ENCODE measurements around the gene DDX27. TPM values are rescaled to one million over a fixed set of nuclear protein-coding genes. Genes with fewer than 3 reads are reported as not detected.
A peak's percentile ranks its signal among the peaks of the same experiment; 100 is the strongest.

The DDX27 gene
- total RNA-seq, 2 donors from 2014 or later = 13.3 to 19.0 TPM

- ATAC-seq (no peak), DNase-seq (no peak)
- intact Hi-C loops (cut with DNase I) = no loop called here
Observed at GRCh38 chr20:49275216-49275615, 56.0 kb downstream of the DDX27 start.

- no peak for ATAC-seq
- no peak for DNase-seq
- intact Hi-C loops (cut with DNase I) = no loop called here
Observed at GRCh38 chr20:49275636-49276035, 56.4 kb downstream of the DDX27 start.

GRCh38 chr20:49276161-49276960 is 57.1 kb downstream of the DDX27 start:
- intact Hi-C loops (cut with DNase I) = no loop called here
- ATAC-seq (peak in 1 of 2 donors; percentile 9), DNase-seq (no peak)

GRCh38 chr20:49276961-49277785 is 58.0 kb downstream of the DDX27 start:
- peak; percentile 46 for DNase-seq
- ATAC-seq = peak in 1 of 2 donors; percentile 4
- intact Hi-C loops (cut with DNase I) = no loop called here

GRCh38 chr20:49277786-49278035 is 58.5 kb downstream of the DDX27 start:
- DNase-seq (no peak), ATAC-seq (no peak)
- intact Hi-C loops (cut with DNase I) = no loop called here

- intact Hi-C loops (cut with DNase I) = no loop called here
- peak; percentile 96 to 97 for ATAC-seq
- DNase-seq = peak; percentile 99
Observed at GRCh38 chr20:49278036-49278817, 59.0 kb downstream of the DDX27 start, which contains the start of gene ZNFX1. ZNFX1 (minus strand) TSS chr20:49278057; CDS start chr20:49275839, 2,218 bp downstream.

- DNase-seq (peak; percentile 39), ATAC-seq (peak in 1 of 2 donors; percentile 1)
- intact Hi-C loops (cut with DNase I) = no loop called here
Observed at GRCh38 chr20:49278818-49279676, 59.8 kb downstream of the DDX27 start.

GRCh38 chr20:49279677-49280462 is 60.7 kb downstream of the DDX27 start:
- intact Hi-C loops (cut with DNase I) = no loop called here
- no peak for DNase-seq

GRCh38 chr20:49280463-49281058 is 61.3 kb downstream of the DDX27 start:
- ATAC-seq (no peak), DNase-seq (no peak)
- intact Hi-C loops (cut with DNase I) = no loop called here

More at GRCh38 chr20:49279677-49280462, 60.7 kb downstream of the DDX27 start:
- no peak for ATAC-seq

- DNase-seq = no peak
- intact Hi-C loops (cut with DNase I) = no loop called here
- no peak for ATAC-seq
Observed at GRCh38 chr20:49281059-49281912, 62.1 kb downstream of the DDX27 start.

GRCh38 chr20:49281913-49282467 is 62.8 kb downstream of the DDX27 start:
- intact Hi-C loops (cut with DNase I) = no loop called here
- ATAC-seq = no peak
- DNase-seq = no peak

GRCh38 chr20:49282584-49283171 is 63.5 kb downstream of the DDX27 start:
- intact Hi-C loops (cut with DNase I) = no loop called here
- no peak for DNase-seq
- ATAC-seq = no peak

GRCh38 chr20:49283176-49283702 is 64.0 kb downstream of the DDX27 start:
- ATAC-seq (no peak), DNase-seq (no peak)
- intact Hi-C loops (cut with DNase I) = no loop called here

GRCh38 chr20:49283703-49284625 is 64.7 kb downstream of the DDX27 start:
- intact Hi-C loops (cut with DNase I) = no loop called here
- no peak for DNase-seq
- ATAC-seq = no peak

GRCh38 chr20:49284818-49285217 is 65.6 kb downstream of the DDX27 start:
- no peak for ATAC-seq
- intact Hi-C loops (cut with DNase I) = no loop called here
- no peak for DNase-seq

All from left cardiac atrium (tissue), 4 donors.